Fibroblast of skin of right quadriceps (primary cell): ENCODE results near the gene NECTIN2.
"Not testable (repeated sequence)": the region's sequence is repeated elsewhere in the genome, so short reads cannot be mapped to it uniquely, and the experiment has no call there.

Experiments
- DNase-seq: peaks from one replicate; pipeline ENCODE4 v3.0.0-alpha.2; 2013

NECTIN2 gene

DNA sequence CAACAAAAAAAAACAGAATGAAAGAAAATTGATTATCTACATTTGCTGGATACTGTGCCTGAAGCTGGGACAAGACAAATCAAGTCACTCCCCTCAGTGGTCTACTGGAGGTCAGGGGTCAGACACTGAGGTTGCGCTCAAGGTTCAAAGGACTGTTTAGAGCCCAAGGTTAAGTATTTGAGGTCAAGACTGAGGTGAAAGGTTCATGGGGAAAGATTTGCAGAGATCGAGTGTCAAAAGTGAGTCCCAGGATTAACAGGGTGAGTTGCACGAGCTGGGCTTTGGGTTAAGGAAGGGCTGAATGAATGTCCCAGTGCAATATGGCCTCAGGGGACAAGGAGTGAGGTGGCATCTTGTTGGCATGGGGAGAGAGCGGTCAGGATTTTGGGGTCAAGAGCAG, 41.6 kb downstream of the NECTIN2 start:
- DNase-seq = no peak

DNA sequence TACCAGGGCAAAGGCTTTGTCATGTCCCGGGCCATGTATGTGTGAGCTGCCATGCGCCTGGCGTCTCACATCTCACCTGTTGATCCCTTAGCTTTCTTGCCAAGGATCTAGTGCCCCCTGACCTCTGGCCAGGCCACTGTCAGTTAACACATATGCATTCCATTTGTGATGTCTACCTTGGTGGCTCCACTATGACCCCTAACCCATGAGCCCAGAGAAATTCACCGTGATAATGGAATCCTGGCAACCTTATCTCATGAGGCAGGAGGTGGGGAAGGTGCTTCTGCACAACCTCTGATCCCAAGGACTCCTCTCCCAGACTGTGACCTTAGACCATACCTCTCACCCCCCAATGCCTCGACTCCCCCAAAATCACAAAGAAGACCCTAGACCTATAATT, 42.2 kb downstream of the NECTIN2 start:
- not testable (repeated sequence) for DNase-seq

DNA sequence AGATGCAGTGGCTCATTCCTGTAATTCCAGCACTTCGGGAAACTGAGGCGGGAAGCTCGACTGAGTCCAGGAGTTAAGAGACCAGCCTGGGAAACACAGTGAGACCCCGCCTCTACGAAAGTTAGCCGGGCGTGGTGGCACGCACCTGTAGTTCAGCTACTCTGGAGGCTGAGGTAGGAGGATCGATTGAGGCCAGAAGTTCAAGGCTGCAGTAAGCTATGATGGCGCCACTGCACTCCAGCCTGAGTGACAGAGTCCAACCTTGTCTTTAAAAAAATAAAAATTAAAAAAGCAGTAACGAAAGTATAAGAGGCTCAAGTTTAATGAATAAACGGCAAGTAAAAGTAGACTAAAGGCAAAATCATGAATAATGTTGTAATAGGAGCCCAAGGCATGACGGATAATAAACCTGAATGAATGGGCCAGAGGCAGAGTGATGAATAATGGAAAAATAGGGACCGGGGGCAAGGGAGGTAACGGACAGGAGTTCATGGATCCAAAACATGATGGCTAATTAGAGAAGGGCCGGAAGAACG, 43.8 kb downstream of the NECTIN2 start:
- no peak for DNase-seq

DNA sequence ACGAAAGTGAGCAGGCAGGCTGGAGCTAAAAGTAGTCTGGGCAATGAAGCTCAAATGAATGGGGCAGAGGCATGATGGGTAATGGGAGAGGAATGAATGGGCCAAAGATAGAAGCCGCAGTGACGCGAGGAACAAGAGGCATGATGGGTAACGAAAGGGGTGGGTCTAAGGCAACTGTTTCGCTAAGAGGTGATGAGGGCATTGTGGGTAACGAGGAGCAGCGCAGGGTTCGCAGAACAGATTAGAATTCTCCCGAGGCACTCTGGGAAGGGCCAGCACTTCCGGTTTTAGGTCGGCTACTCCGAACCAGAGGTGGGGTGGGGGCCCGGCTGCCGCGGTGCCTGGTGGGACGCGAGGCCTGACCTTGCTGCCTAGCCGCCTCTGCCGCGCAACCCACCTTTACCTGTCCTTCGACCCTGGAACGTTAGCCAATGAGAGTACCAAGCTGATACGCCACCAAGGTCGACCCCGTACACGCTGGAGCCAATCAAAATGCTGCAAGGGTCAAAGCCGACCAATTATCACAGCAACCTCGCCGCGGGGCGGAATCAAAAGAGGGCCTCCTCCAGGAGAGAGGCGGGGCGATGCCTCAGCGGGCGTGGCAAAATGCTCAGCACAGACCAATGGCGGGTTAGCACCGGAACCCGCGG, 44.4 kb downstream of the NECTIN2 start:
- peak; percentile 100 for DNase-seq

DNA sequence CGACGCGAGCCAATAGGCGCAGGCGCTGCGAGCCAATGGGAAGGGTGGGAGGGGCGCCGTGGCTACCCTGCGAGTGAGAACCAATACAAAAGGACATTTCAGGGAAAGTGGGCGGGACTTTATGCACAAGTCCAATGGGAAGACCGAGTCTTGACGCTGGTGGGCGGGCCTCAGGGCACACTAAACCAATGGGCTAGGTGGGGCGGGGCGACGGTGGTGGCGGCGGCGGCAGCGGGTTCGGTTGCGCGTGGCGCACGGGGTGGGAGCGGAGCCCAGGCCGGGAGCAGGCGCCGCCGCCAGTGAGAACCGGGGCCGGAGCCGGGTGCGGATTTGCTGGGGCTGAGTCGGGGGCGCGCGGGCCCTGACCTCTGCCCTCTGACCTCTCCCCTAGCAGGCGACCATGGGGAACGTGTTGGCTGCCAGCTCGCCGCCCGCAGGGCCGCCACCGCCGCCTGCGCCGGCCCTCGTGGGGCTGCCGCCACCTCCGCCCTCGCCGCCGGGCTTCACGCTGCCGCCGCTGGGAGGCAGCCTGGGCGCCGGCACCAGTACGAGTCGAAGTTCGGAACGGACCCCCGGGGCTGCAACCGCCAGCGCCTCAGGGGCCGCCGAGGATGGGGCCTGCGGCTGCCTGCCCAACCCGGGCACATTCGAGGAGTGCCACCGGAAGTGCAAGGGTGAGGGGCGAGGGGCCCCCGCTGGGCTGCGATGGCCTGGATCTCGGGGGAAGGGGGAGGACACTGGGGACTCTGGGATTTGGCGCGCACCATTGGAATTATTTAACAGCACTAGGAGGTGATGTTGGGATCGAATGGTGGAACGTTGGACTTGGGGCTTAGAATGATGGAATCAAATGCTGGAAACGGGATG, 45.2 kb downstream of the NECTIN2 start, which contains the start of gene TOMM40:
Gene TOMM40 (plus strand): TSS at position 239 of the 867 bp plus-strand sequence. CDS start 162 bp downstream, at position 401.
- no peak for DNase-seq

DNA sequence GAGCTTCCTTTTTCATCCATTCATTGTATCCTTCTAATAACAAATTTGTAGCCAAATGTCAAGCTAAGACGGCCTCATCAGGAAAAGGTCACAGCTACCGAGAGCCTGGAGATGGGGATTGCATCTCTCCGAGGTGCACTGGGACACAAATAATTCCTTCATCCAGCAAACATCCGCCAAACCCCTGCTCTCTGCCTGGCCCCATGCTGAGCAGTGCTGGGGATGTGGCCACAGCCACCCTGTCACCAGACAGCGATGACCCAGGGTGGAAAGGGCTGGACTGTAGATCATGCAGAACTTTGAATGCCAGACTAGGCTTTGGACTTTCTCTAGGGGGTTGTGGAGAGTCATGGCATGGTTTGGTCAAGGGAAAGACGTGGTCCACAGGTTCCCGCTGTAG, 46.8 kb downstream of the NECTIN2 start:
- no peak for DNase-seq

DNA sequence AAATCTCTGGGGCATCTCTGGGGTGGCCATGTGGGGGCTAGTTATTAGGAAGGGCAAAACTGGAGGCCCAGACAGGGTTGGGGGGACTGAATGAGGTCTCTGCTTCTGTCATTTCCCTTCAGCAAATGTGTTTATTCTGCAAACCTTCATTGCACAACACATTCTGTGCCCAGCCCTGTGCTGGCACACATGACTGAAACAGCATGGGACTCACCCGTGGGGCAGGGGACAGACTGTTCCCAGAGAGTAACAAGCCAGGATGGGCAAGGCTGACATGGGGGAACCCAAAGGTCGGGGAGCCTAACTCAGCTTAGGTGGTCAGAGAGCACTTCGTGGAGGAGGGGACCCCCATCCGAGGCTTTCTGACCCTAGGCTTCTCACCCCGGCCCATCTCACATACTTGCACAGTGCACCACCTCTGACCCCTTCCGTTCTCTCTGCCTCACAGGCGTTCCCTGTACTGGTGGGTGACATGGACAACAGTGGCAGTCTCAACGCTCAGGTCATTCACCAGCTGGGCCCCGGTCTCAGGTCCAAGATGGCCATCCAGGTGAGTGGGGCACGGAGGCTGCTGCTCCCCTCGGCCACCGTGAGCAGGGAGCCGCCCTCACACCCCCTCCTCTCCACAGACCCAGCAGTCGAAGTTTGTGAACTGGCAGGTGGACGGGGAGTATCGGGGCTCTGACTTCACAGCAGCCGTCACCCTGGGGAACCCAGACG, 47.4 kb downstream of the NECTIN2 start:
- DNase-seq = no peak

DNA sequence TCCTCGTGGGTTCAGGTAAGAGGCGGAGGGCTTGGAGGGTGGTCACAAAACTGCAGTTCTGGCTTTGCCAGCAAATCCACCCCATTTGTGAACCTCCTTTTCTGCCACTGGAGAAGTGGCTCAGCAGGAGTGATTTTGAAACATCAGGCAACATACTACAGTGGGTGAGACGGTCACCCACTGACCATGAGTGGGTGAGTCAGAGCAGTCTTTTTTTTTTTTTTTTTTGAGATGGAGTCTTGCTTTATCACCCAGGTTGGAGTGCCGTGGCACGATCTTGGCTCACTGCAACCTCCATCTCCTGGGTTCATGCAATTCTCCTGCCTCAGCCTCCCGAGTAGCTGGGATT, 47.9 kb downstream of the NECTIN2 start:
- DNase-seq = no peak

DNA sequence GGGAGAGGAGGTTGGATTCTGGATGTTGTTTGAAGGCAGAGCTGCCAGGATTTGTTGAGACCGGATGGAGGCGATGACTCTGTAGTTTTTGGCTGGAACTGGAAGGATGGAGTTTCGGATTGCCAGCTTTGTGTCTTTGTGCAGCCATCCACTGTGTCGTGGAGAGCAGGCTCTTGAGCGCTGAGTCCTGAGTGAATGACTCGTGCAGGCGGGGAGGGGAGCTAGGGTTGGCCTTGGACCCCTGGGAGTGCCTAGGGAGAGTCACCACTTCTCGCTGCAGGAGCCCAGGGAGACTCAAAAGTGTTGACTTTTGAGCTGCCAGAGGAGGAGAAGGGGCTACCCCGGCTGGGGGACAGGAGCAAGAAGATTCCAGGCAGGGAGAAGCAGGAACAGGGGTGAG, 48.8 kb downstream of the NECTIN2 start:
- no peak for DNase-seq

DNA sequence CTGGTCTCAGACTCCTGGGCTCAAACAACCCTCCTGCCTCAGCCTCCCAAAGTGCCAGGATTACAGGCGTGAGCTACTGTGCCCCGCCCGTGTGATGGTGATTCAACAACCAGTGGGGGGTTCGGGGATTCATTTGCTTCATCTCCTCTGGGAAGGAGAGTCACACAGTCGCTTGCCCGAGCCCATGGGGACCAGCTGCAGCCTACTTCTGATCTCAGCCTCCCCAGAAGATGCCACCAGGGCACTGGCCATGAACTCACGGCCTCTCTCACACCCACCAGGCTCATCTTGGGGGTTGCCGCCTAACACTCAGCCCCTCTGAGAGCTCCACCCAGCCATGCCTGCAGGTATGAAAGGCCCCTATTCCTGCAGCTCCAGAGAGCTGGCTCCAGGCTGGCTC, 51.7 kb downstream of the NECTIN2 start:
- no peak for DNase-seq

DNA sequence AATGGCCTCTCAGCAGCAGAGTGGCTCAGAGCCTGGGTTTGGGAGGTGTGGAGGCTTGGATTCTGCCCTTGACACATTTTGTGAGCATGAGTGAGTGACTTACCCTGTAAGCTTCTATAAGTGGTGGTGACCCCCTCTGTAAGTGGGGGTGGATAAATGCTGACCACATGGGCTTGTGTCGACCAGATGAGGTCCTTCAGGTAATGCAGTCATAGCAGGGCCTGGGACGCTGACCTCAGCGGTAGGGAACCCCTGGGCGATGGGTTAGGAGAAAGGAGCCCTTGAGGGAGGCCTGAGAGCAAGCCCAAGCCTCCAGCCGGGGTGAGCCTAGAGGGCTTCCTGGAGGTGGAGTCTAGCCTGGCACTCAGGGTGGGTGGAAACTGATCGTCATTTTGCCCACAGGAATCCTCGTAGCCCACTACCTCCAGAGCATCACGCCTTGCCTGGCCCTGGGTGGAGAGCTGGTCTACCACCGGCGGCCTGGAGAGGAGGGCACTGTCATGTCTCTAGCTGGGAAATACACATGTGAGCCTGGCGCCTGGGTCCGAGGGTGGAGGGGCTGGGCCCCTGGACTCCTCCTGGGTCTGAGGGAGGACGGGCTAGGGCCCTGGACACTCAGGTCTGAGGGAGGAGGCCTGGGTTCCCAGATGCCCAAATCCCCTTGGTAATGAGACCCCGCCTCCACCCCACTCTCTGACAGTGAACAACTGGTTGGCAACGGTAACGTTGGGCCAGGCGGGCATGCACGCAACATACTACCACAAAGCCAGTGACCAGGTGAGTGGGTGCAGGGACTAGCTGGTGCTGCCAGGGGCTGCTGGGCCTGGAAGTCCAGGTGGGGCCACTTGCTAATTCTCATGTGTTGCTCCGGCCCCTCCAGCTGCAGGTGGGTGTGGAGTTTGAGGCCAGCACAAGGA, 54.5 kb downstream of the NECTIN2 start:
- DNase-seq = no peak

DNA sequence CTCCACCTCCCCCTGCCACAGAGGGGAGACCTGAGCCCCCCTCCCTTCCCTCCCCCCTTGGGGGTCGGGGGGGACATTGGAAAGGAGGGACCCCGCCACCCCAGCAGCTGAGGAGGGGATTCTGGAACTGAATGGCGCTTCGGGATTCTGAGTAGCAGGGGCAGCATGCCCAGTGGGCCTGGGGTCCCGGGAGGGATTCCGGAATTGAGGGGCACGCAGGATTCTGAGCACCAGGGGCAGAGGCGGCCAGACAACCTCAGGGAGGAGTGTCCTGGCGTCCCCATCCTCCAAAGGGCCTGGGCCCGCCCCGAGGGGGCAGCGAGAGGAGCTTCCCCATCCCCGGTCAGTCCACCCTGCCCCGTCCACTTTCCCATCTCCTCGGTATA, 57.1 kb downstream of the NECTIN2 start:
- DNase-seq = no peak

DNA sequence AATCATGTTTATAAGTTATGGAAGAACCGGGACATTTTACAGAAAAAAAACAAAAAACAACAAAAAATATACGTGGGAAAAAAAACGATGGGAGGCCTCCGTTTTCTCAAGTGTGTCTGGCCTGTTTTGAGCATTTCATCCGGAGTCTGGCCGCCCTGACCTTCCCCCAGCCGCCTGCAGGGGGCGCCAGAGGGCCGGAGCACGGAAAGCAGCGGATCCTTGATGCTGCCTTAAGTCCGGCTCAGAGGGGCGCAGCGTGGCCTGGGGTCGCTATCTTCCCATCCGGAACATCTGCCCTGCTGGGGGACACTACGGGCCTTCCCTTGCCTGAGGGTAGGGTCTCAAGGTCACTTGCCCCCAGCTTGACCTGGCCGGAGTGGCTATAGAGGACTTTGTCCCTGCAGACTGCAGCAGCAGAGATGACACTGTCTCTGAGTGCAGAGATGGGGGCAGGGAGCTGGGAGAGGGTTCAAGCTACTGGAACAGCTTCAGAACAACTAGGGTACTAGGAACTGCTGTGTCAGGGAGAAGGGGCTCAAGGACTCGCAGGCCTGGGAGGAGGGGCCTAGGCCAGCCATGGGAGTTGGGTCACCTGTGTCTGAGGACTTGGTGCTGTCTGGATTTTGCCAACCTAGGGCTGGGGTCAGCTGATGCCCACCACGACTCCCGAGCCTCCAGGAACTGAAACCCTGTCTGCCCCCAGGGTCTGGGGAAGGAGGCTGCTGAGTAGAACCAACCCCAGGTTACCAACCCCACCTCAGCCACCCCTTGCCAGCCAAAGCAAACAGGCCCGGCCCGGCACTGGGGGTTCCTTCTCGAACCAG, 57.7 kb downstream of the NECTIN2 start:
- DNase-seq = peak; percentile 40

DNA sequence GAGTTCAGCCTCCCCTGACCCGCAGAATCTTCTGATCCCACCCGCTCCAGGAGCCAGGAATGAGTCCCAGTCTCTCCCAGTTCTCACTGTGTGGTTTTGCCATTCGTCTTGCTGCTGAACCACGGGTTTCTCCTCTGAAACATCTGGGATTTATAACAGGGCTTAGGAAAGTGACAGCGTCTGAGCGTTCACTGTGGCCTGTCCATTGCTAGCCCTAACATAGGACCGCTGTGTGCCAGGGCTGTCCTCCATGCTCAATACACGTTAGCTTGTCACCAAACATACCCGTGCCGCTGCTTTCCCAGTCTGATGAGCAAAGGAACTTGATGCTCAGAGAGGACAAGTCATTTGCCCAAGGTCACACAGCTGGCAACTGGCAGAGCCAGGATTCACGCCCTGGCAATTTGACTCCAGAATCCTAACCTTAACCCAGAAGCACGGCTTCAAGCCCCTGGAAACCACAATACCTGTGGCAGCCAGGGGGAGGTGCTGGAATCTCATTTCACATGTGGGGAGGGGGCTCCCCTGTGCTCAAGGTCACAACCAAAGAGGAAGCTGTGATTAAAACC, 58.4 kb downstream of the NECTIN2 start:
- DNase-seq = no peak

DNA sequence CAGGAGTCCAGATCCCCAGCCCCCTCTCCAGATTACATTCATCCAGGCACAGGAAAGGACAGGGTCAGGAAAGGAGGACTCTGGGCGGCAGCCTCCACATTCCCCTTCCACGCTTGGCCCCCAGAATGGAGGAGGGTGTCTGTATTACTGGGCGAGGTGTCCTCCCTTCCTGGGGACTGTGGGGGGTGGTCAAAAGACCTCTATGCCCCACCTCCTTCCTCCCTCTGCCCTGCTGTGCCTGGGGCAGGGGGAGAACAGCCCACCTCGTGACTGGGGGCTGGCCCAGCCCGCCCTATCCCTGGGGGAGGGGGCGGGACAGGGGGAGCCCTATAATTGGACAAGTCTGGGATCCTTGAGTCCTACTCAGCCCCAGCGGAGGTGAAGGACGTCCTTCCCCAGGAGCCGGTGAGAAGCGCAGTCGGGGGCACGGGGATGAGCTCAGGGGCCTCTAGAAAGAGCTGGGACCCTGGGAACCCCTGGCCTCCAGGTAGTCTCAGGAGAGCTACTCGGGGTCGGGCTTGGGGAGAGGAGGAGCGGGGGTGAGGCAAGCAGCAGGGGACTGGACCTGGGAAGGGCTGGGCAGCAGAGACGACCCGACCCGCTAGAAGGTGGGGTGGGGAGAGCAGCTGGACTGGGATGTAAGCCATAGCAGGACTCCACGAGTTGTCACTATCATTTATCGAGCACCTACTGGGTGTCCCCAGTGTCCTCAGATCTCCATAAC, 59.5 kb downstream of the NECTIN2 start, which contains the start of gene APOE:
Gene APOE (plus strand): TSS at position 360 of the 724 bp plus-strand sequence. CDS start 829 bp downstream, outside the sequence.
- DNase-seq = no peak

DNA sequence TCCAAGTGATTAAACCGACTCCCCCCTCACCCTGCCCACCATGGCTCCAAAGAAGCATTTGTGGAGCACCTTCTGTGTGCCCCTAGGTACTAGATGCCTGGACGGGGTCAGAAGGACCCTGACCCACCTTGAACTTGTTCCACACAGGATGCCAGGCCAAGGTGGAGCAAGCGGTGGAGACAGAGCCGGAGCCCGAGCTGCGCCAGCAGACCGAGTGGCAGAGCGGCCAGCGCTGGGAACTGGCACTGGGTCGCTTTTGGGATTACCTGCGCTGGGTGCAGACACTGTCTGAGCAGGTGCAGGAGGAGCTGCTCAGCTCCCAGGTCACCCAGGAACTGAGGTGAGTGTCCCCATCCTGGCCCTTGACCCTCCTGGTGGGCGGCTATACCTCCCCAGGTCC, 61.5 kb downstream of the NECTIN2 start:
- DNase-seq = no peak

DNA sequence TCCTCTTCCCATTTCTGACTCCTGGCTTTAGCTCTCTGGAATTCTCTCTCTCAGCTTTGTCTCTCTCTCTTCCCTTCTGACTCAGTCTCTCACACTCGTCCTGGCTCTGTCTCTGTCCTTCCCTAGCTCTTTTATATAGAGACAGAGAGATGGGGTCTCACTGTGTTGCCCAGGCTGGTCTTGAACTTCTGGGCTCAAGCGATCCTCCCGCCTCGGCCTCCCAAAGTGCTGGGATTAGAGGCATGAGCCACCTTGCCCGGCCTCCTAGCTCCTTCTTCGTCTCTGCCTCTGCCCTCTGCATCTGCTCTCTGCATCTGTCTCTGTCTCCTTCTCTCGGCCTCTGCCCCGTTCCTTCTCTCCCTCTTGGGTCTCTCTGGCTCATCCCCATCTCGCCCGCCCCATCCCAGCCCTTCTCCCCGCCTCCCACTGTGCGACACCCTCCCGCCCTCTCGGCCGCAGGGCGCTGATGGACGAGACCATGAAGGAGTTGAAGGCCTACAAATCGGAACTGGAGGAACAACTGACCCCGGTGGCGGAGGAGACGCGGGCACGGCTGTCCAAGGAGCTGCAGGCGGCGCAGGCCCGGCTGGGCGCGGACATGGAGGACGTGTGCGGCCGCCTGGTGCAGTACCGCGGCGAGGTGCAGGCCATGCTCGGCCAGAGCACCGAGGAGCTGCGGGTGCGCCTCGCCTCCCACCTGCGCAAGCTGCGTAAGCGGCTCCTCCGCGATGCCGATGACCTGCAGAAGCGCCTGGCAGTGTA, 62.2 kb downstream of the NECTIN2 start:
- no peak for DNase-seq

DNA sequence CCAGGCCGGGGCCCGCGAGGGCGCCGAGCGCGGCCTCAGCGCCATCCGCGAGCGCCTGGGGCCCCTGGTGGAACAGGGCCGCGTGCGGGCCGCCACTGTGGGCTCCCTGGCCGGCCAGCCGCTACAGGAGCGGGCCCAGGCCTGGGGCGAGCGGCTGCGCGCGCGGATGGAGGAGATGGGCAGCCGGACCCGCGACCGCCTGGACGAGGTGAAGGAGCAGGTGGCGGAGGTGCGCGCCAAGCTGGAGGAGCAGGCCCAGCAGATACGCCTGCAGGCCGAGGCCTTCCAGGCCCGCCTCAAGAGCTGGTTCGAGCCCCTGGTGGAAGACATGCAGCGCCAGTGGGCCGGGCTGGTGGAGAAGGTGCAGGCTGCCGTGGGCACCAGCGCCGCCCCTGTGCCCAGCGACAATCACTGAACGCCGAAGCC, 62.8 kb downstream of the NECTIN2 start:
- no peak for DNase-seq

DNA sequence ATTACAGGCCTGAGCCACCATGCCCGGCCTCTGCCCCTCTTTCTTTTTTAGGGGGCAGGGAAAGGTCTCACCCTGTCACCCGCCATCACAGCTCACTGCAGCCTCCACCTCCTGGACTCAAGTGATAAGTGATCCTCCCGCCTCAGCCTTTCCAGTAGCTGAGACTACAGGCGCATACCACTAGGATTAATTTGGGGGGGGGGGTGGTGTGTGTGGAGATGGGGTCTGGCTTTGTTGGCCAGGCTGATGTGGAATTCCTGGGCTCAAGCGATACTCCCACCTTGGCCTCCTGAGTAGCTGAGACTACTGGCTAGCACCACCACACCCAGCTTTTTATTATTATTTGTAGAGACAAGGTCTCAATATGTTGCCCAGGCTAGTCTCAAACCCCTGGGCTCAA, 63.7 kb downstream of the NECTIN2 start:
- no peak for DNase-seq
